Activated CD8-positive, alpha-beta memory T cell treated with anti-CD3 and anti-CD28 coated beads for 1 hour (primary cell): Measurements from ENCODE around the gene JAM2.

Experiments used
- DNase-seq, 2 donors: peaks; one replicate each; pipeline ENCODE4 v3.0.0-alpha.2; 2020; ENCODE audit warnings: low read depth in 1 of 2; ENCODE audit errors: extremely low read depth in 1 of 2

Gene JAM2

DNA sequence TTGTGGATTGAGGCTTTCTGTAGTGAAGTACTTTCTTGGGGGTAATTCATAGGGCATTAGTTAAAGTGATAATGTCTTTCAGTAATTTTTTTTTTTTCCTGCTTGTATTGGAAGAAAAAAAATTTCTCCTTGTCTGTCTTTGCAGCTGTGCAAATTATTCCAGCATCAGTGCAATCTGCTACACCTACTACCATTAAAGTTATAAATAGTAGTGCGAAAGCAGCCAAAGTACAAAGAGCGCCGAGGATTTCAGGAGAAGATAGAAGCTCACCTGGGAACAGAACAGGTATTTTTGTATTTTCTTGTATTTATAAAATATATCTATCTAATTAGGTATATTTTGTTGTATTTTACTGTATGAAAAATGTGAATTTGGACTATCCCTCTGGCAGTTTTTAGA is 125.0 kb downstream of the JAM2 start:
- DNase-seq: no peak
